ENCODE results near the gene ZBTB16.

The ZBTB16 gene

DNA sequence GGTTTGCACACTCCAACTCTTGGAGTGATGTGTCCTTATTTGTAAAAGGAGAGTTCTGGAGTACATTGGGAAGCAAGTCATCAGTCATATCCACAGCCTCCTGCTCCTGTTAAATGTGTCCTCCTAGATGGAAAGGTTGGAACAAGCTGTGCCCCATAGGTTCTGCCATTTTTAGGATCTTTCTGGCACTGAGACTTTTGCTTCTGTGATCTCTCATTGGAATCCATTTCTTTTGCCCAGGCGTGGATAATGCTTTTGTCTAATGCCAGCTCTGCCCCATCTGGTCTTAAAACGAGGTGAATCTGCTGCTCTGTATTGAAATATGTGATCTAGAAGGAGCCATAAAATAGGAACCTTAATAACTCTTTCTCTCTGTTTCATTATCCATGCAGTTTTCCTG, 66.4 kb downstream of the ZBTB16 start:
- no peak overlapping the region for H3K4me3 ChIP-seq (replicated peaks in 1 of 2; ENCODE audit: low read depth in 2 of 2, low read length in 2 of 2)
- DNase-seq (ENCODE audit: low read depth in 2 of 2): no peak
- TF ChIP-seq, protein P1, sequence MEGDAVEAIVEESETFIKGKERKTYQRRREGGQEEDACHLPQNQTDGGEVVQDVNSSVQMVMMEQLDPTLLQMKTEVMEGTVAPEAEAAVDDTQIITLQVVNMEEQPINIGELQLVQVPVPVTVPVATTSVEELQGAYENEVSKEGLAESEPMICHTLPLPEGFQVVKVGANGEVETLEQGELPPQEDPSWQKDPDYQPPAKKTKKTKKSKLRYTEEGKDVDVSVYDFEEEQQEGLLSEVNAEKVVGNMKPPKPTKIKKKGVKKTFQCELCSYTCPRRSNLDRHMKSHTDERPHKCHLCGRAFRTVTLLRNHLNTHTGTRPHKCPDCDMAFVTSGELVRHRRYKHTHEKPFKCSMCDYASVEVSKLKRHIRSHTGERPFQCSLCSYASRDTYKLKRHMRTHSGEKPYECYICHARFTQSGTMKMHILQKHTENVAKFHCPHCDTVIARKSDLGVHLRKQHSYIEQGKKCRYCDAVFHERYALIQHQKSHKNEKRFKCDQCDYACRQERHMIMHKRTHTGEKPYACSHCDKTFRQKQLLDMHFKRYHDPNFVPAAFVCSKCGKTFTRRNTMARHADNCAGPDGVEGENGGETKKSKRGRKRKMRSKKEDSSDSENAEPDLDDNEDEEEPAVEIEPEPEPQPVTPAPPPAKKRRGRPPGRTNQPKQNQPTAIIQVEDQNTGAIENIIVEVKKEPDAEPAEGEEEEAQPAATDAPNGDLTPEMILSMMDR (IDR thresholded peaks at IDR 0.05; ENCODE audit: low read depth, low read length): no peak

DNA sequence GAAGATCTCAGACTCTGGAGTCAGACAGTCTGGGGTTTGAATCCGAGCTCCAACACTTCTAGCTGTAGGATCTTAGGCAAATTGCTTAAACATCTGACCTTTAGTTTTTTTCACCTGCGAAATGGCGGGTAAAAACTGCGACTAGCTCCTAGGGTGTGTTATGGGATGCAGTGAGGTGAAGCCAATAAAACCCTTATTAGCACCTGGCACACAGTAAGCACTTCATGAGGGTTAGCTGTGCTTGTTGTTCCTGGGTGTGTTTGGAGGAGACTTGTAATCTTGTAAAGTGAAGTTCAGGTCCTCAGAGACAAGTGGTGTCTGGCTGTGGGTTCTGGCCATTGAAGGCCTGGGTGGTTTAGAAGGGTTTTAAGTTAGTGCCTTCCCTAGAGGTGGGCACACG, 68.9 kb downstream of the ZBTB16 start:
- H3K4me3 ChIP-seq (replicated peaks in 1 of 2; ENCODE audit: low read depth in 2 of 2, low read length in 2 of 2): no peak overlapping the region
- no peak for DNase-seq (ENCODE audit: low read depth in 2 of 2)
- TF ChIP-seq, protein P1 (IDR thresholded peaks at IDR 0.05; ENCODE audit: low read depth, low read length): no peak

DNA sequence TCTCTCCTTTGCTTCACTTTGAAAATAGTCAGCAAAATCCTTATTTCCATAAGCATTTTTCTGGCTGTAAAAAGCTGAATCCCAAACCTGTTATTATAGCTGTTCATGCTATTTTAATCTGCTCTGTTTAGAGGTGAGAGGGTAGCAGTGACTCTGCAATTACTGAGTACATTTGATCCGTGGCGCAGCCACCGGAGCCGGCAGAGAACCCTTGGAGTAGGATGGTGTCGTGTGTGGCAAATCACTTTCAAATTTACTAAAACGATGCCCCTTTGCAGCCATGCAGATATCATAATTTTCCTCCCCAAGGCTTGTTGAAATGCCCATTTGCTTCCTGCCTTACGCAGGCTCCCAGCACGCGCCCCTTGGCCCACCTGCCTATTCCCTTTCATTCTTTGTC, 69.6 kb downstream of the ZBTB16 start:
- TF ChIP-seq, protein P1 (IDR thresholded peaks at IDR 0.05; ENCODE audit: low read depth, low read length): no peak
- no peak for DNase-seq (ENCODE audit: low read depth in 2 of 2)
- H3K4me3 ChIP-seq (replicated peaks in 1 of 2; ENCODE audit: low read depth in 2 of 2, low read length in 2 of 2): no peak overlapping the region

DNA sequence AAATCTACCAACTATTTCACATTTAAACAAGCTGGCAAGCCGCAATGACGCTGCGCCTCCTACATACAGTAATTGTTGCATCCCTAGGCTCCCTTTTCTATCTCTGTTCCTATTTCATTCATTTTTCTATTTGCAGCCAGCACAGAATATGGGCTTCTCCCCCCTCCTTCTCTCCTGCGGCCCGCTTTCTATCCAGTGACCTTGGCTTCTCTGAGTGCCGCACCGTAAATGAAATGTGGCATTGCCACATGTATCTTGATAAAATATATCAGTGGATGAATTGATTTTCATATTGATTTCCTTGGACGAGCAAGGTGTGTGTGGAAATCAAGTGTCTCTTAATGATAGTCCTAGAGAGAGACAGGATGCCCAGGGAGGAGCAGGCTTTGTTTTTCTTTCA, 70.2 kb downstream of the ZBTB16 start:
- H3K4me3 ChIP-seq (replicated peaks in 1 of 2; ENCODE audit: low read depth in 2 of 2, low read length in 2 of 2): no peak overlapping the region
- TF ChIP-seq, protein P1 (IDR thresholded peaks at IDR 0.05; ENCODE audit: low read depth, low read length): no peak
- no peak for DNase-seq (ENCODE audit: low read depth in 2 of 2)

DNA sequence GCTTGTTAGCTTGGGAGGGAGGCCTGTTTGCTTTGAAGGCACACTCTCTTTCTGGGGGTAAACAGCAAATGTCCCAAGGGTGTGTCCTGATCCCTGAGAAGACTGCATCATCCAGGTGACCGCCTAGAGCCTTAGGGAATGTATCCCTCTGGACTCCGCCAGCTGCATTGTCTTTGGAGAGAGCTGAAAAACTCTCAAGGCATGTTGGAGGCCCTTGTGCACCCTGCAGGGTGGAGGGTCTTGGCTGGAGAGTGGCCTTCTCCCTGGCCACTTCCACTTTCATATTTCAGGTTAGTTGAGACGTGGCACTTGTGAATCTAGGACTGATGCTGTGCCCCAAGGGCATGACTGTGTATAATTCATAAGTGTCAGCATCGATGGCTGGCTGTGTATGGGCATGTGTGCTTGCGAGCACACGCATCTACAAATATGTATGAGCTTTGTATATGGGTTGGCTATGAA, 70.6 kb downstream of the ZBTB16 start:
- no peak for DNase-seq (ENCODE audit: low read depth in 2 of 2)
- H3K4me3 ChIP-seq (replicated peaks in 1 of 2; ENCODE audit: low read depth in 2 of 2, low read length in 2 of 2): no peak overlapping the region

DNA sequence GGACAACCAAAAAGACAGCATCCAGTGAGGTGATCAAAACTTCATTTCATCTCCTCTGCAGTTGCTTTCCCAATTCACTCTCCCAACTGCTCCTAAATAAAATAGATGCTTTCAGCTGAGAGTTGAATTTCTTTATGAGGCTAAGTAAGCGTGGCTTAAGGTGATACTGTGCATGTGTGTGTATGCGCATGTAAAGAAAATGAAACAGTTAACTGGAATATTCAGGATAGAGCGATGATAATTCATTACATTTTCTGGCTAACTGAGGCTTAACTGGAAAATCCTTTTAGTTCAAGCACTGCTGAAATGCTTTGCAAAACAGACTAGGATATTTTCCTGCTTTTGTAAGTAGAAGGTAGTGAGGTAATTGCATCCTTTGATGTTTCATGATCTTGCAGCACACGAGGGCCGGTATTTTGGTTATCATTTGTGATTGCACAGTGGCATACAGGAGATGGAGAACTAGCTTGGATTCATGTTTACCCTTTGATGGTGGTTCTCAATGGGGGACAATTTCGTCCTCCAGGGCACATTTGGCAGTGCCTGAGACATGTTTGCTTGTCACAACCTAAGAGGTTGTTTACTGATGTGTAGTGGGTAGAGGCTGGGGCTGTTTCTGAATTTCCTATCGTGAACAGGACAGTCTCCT, 71.2 kb downstream of the ZBTB16 start:
- TF ChIP-seq, protein P1 (IDR thresholded peaks at IDR 0.05; ENCODE audit: low read depth, low read length): no peak
- no peak overlapping the region for H3K4me3 ChIP-seq (replicated peaks in 1 of 2; ENCODE audit: low read depth in 2 of 2, low read length in 2 of 2)
- no peak for DNase-seq (ENCODE audit: low read depth in 2 of 2)

More for the DNA sequence above, 70.6 kb downstream of the ZBTB16 start:
- TF ChIP-seq, protein P1 (IDR thresholded peaks at IDR 0.05; ENCODE audit: low read depth, low read length): no peak

DNA sequence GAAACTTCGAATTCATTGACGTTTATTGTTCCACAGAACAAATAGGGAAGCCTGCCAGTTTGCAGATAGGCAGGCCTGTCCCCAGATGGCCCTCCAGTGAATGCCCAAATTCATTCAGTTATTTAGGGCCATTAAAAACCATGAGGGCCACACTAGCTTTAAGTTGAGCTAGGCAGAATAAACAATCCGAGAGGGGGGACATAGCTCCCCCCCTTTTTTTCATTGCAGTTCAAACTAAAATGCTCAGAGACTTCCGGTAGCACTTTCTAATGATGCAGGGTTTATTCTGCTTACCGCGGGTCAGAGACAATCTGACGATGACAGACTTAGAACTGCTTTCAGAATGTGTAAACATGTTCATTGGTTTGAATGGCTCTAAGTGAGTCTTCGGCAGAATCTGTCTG, 72.0 kb downstream of the ZBTB16 start:
- H3K4me3 ChIP-seq (replicated peaks in 1 of 2; ENCODE audit: low read depth in 2 of 2, low read length in 2 of 2): no peak overlapping the region
- TF ChIP-seq, protein P1 (IDR thresholded peaks at IDR 0.05; ENCODE audit: low read depth, low read length): no peak
- no peak for DNase-seq (ENCODE audit: low read depth in 2 of 2)

Measured in cardiac fibroblast (primary cell).